GM23248 (cell line): ENCODE data around the gene SYT2.

Source experiments
- EZH2 ChIP-seq: fragments of 200-600 bp; sonication (generic); IDR thresholded peaks from 2 replicates; pipeline ENCODE4 v1.6.1; 2018; ENCODE audit warnings: antibody characterized with exemption, mild to moderate bottlenecking; ENCODE audit not compliant: insufficient read depth, poor library complexity, severe bottlenecking
- EZH2phosphoT487 ChIP-seq: fragments of 200-600 bp; sonication (generic); IDR thresholded peaks from 2 replicates; pipeline ENCODE4 v1.6.1; 2018; ENCODE audit warnings: antibody characterized with exemption, moderate library complexity, mild to moderate bottlenecking, low read depth; ENCODE audit not compliant: insufficient read depth

DNA sequence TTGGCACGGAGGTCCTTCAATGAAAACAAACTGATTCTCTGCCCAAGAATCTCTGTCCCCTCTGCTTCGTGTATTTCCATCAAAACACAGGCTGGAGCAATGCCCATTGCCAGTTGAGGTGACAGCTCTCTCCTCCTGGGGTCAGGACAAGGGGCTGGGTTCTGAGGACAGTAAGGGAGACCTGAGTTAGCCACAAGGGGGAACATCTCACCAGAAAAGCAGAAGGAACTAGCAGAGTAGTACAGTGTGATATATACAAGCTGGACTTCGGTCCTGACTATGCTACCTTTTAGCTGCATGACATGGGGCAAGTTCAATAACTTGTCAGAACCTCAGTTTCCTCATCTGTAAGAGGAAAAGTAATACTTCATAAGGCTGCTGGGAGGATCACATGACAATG lies 50.3 kb downstream of the SYT2 start:
- no peak for TF ChIP-seq EZH2
- TF ChIP-seq EZH2phosphoT487: no peak
